Measurements from ENCODE around the gene SPEF2. TPM values are rescaled to one million over a fixed set of nuclear protein-coding genes. Genes with fewer than 3 reads are reported as not detected.

SPEF2 gene
- total and polyA plus RNA-seq, 2 donors from 2014 or later: 7.1 to 19.1 TPM

- DNase-seq: no peak
- intact Hi-C loops (cut with DNase I): no loop called here
- Histone ChIP-seq H3K27ac (ENCODE audit: low read depth in 2 of 2, low read length in 2 of 2) (no peak overlapping the region), H3K9me3 (ENCODE audit: control insufficient read depth in 2 of 3, insufficient read depth in 1 of 3, low read length in 3 of 3) (peaks cover 0 to 3% (median 0%) of the 10 kb centered on the region in 3 donors), H3K9ac (ENCODE audit: low read length in 3 of 3) (no peak overlapping the region), H3K4me1 (ENCODE audit: control insufficient read depth in 2 of 3, insufficient read depth in 2 of 3, low read depth in 1 of 3, low read length in 3 of 3) (no peaks in the 10 kb centered on the region), H3K36me3 (ENCODE audit: control insufficient read depth in 2 of 3, insufficient read depth in 3 of 3, low read length in 3 of 3) (peaks cover 0 to 2% (median 0%) of the 10 kb centered on the region in 3 donors), H3K4me3 (ENCODE audit: low read length in 3 of 3) (no peak overlapping the region), H3K27me3 (ENCODE audit: control insufficient read depth, insufficient read depth, low read length) (no peaks in the 10 kb centered on the region)
- TF ChIP-seq CTCF (IDR thresholded peaks at IDR 0.05; ENCODE audit: borderline replicate concordance, extremely low read depth, insufficient read depth): no peak
- no peak for FAIRE-seq
Observed at GRCh38 chr5:35626553-35626952, 8.9 kb downstream of the SPEF2 start.

GRCh38 chr5:35634326-35634725, 16.7 kb downstream of the SPEF2 start:
- FAIRE-seq: no peak
- no peaks in the 10 kb centered on the region for H3K4me1 ChIP-seq (ENCODE audit: control insufficient read depth in 2 of 3, insufficient read depth in 2 of 3, low read depth in 1 of 3, low read length in 3 of 3)
- intact Hi-C loops (cut with DNase I): no loop called here

DNA sequence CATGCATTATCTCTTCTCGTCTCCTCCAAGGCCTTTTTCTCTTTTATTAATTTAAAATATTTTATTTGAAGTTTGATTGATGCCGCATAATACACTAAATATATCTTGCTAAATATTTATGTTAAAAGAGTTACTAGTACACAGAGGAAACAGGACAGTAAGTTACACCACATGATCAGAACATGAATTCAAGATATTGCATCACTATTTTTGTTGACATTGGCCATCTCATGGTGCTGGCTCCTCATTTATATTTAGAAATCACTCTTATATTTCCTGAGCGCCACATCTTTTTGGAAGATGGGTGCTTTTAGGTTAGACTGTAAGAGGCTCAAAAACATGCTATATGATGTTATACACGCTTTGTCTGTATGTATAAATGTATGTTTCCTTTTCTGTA, 23.0 kb downstream of the SPEF2 start:
- FAIRE-seq (no peak), DNase-seq (no peak)
- Histone ChIP-seq H3K27me3 (ENCODE audit: control insufficient read depth, insufficient read depth, low read length) (no peaks in the 10 kb centered on the region), H3K4me3 (ENCODE audit: low read length in 3 of 3) (no peak overlapping the region), H3K4me1 (ENCODE audit: control insufficient read depth in 2 of 3, insufficient read depth in 2 of 3, low read depth in 1 of 3, low read length in 3 of 3) (no peaks in the 10 kb centered on the region), H3K9ac (ENCODE audit: low read length in 3 of 3) (no peak overlapping the region), H3K27ac (ENCODE audit: low read depth in 2 of 2, low read length in 2 of 2) (no peak overlapping the region), H3K9me3 (ENCODE audit: control insufficient read depth in 2 of 3, insufficient read depth in 1 of 3, low read length in 3 of 3) (no peaks in the 10 kb centered on the region), H3K36me3 (ENCODE audit: control insufficient read depth in 2 of 3, insufficient read depth in 3 of 3, low read length in 3 of 3) (peaks cover 0 to 5% (median 2%) of the 10 kb centered on the region in 3 donors)
- no peak for TF ChIP-seq CTCF (IDR thresholded peaks at IDR 0.05; ENCODE audit: borderline replicate concordance, extremely low read depth, insufficient read depth)
- intact Hi-C loops (cut with DNase I): no loop called here

More at GRCh38 chr5:35634326-35634725, 16.7 kb downstream of the SPEF2 start:
- no peak for DNase-seq
- no peak overlapping the region for H3K9ac ChIP-seq (ENCODE audit: low read length in 3 of 3)
- H3K4me3 ChIP-seq (ENCODE audit: low read length in 3 of 3): no peak overlapping the region
- H3K27ac ChIP-seq (ENCODE audit: low read depth in 2 of 2, low read length in 2 of 2): no peak overlapping the region
- no peak for TF ChIP-seq CTCF (IDR thresholded peaks at IDR 0.05; ENCODE audit: borderline replicate concordance, extremely low read depth, insufficient read depth)
- peaks cover 0 to 9% (median 2%) of the 10 kb centered on the region in 3 donors for H3K9me3 ChIP-seq (ENCODE audit: control insufficient read depth in 2 of 3, insufficient read depth in 1 of 3, low read length in 3 of 3)
- H3K27me3 ChIP-seq (ENCODE audit: control insufficient read depth, insufficient read depth, low read length): no peaks in the 10 kb centered on the region
- peaks cover 0 to 4% (median 4%) of the 10 kb centered on the region in 3 donors for H3K36me3 ChIP-seq (ENCODE audit: control insufficient read depth in 2 of 3, insufficient read depth in 3 of 3, low read length in 3 of 3)

GRCh38 chr5:35644543-35644942, 26.9 kb downstream of the SPEF2 start:
- no peak for TF ChIP-seq CTCF (IDR thresholded peaks at IDR 0.05; ENCODE audit: borderline replicate concordance, extremely low read depth, insufficient read depth)
- Histone ChIP-seq H3K4me1 (ENCODE audit: control insufficient read depth in 2 of 3, insufficient read depth in 2 of 3, low read depth in 1 of 3, low read length in 3 of 3) (no peaks in the 10 kb centered on the region), H3K27me3 (ENCODE audit: control insufficient read depth, insufficient read depth, low read length) (no peaks in the 10 kb centered on the region), H3K27ac (ENCODE audit: low read depth in 2 of 2, low read length in 2 of 2) (no peak overlapping the region), H3K9ac (ENCODE audit: low read length in 3 of 3) (no peak overlapping the region), H3K4me3 (ENCODE audit: low read length in 3 of 3) (no peak overlapping the region), H3K9me3 (ENCODE audit: control insufficient read depth in 2 of 3, insufficient read depth in 1 of 3, low read length in 3 of 3) (no peaks in the 10 kb centered on the region), H3K36me3 (ENCODE audit: control insufficient read depth in 2 of 3, insufficient read depth in 3 of 3, low read length in 3 of 3) (peaks cover 0 to 5% (median 2%) of the 10 kb centered on the region in 3 donors)
- intact Hi-C loops (cut with DNase I): no loop called here
- FAIRE-seq: no peak
- no peak for DNase-seq

Data from kidney (tissue), 14 donors.